Body of pancreas (tissue), 4 donors: Measurements from ENCODE around the gene IYD. TPM values are rescaled to one million over a fixed set of nuclear protein-coding genes. Genes with fewer than 3 reads are reported as not detected.

Experiments used
- ATAC-seq: fragments of 150-250 bp; one replicate; pipeline ENCODE4 v1.9.1; 2016
- DNase-seq, 4 donors: peaks; one replicate each; pipeline ENCODE4 v3.0.0-alpha.2; 2019
- H3K27ac ChIP-seq, 4 donors: fragments of 200-600 bp; sonication (generic); 1 replicate in 3 of 4; 2 replicates in 1 of 4; pipeline versions ENCODE4 v1.5.1 to v1.6.1; 2016 to 2019; ENCODE audit warnings: mild to moderate bottlenecking in 1 of 4, mixed read lengths in 1 of 4, moderate library complexity in 1 of 4
- H3K27me3 ChIP-seq, 2 donors: fragments of 200-600 bp; sonication (generic); one replicate each; pipeline ENCODE4 v1.6.0; 2016; ENCODE audit warnings: mild to moderate bottlenecking in 1 of 2
- H3K36me3 ChIP-seq, 2 donors: fragments of 200-600 bp; sonication (generic); replicated peaks in 1 of 2; 2 replicates each; pipeline ENCODE4 v1.5.1; 2016; ENCODE audit warnings: low read depth in 2 of 2; ENCODE audit not compliant: insufficient read depth in 1 of 2
- H3K4me1 ChIP-seq: fragments of 200-600 bp; sonication (generic); one replicate; pipeline ENCODE4 v1.6.0; 2016
- H3K4me3 ChIP-seq, 2 donors: fragments of 200-600 bp; sonication (generic); 1 replicate in 1 of 2; 2 replicates in 1 of 2; pipeline ENCODE4 v1.5.1; 2016 to 2019
- H3K9me3 ChIP-seq, 3 donors: fragments of 200-600 bp; sonication (generic); 1 replicate in 2 of 3; 2 replicates in 1 of 3; pipeline ENCODE4 v1.5.1; 2016
- POLR2A ChIP-seq, 3 donors: fragments of 450-650 bp; IDR thresholded peaks; one replicate each; pipeline ENCODE4 v1.6.1; 2016; ENCODE audit warnings: antibody characterized with exemption in 3 of 3, mild to moderate bottlenecking in 2 of 3
- WGBS, 2 donors: methylation state at CpG; one replicate each; pipeline ENCODE4 v1.1.5; 2017; 5-methylcytosine and 5-hydroxymethylcytosine counted together
- intact Hi-C: fragments of 100-400 bp; cut with DNase I; formaldehyde crosslinking; loops from one replicate; pipeline ENCODE4 v1.15.1; 2023
- total RNA-seq, 2 donors: library from RNA; depleted of rRNA; stranded (reverse); fragments of >200 nt; gene quantifications; one replicate each; pipeline ENCODE4 v1.1.0, GENCODE V29; 2016
- TF ChIP-seq, protein P1 (sequence below), 7 experiments: fragments of 450-650 bp in 4 of 7; fragments of 200-600 bp in 3 of 7; sonication (generic) in 3 of 7; IDR thresholded peaks; one replicate each; pipeline ENCODE4 v1.5.1; 2016 to 2019; ENCODE audit warnings: antibody characterized with exemption in 7 of 7

IYD gene
- total RNA-seq, 2 donors from 2014 or later: under 0.01 to 1.3 TPM

GRCh38 chr6:150417899-150418826 lies 49.4 kb downstream of the IYD start:
- Histone ChIP-seq H3K9me3 (no peaks in the 10 kb centered on the region), H3K4me1 (peaks cover 4% of the 10 kb centered on the region), H3K36me3 (no peaks in the 10 kb centered on the region), H3K27me3 (no peaks in the 10 kb centered on the region), H3K4me3 (no peak overlapping the region), H3K27ac (peak overlapping the region in 2 of 4 donors; percentile 14 to 42)
- DNase-seq: peak; percentile 29 to 56 (median 40)
- ATAC-seq: peak; percentile 84
- intact Hi-C loops: no loop called here
- WGBS, 2 donors: 4 to 6% methylated on average over 12 of the region's 12 CpGs
- TF ChIP-seq POLR2A (IDR thresholded peaks at IDR 0.05): no peak
- TF ChIP-seq, protein P1, sequence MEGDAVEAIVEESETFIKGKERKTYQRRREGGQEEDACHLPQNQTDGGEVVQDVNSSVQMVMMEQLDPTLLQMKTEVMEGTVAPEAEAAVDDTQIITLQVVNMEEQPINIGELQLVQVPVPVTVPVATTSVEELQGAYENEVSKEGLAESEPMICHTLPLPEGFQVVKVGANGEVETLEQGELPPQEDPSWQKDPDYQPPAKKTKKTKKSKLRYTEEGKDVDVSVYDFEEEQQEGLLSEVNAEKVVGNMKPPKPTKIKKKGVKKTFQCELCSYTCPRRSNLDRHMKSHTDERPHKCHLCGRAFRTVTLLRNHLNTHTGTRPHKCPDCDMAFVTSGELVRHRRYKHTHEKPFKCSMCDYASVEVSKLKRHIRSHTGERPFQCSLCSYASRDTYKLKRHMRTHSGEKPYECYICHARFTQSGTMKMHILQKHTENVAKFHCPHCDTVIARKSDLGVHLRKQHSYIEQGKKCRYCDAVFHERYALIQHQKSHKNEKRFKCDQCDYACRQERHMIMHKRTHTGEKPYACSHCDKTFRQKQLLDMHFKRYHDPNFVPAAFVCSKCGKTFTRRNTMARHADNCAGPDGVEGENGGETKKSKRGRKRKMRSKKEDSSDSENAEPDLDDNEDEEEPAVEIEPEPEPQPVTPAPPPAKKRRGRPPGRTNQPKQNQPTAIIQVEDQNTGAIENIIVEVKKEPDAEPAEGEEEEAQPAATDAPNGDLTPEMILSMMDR (IDR thresholded peaks at IDR 0.05): peak; percentile 38 to 87 (median 81)

DNA sequence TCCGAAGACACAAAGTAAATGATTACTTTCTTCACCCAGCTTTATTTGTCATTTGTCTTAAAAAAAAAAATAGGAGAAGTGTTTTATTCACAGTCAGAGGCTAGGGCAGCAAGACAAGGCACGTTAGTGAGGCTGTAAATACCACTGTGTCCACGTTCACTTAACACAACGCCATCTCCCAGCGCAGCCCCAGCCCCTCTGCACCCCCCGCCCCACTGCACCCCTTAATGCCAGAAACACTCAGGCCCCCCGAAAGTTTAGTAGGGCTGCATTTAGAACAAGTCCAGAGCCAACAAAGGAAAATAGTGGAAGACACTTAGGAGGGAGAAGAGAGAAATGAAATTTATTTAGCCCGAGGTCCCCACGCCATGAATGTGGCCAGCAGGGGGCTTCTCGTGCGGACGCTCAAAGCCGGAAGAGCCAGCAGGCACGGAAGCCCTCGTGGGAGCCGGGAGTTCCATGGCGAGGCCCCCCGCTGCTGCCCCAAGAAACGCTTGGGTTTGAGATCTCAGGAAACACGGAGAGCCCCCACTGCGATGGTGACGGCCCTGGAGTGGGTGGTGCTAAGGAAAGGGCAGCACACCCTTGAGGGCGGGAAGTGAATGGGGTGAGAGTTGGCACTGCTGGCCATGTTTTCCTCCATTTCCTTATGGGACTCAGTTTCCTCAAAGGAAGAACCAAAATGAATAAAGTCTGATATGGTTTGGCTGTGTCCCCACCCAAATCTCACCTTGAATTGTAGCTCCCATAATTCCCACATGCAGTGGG lies 50.2 kb downstream of the IYD start:
- intact Hi-C loops: no loop called here
- Histone ChIP-seq H3K4me1 (peaks cover 4% of the 10 kb centered on the region), H3K36me3 (no peaks in the 10 kb centered on the region), H3K27ac (peak overlapping the region in 3 of 4 donors; percentile 32 to 42 (median 40)), H3K9me3 (no peaks in the 10 kb centered on the region), H3K27me3 (no peaks in the 10 kb centered on the region), H3K4me3 (no peak overlapping the region)
- ATAC-seq (peak; percentile 74), DNase-seq (peak; percentile 64 to 76 (median 68))
- WGBS, 2 donors: 5 to 6% methylated on average over 23 of the region's 23 CpGs
- TF ChIP-seq POLR2A (IDR thresholded peaks at IDR 0.05): no peak
- TF ChIP-seq, protein P1 (IDR thresholded peaks at IDR 0.05): peak; percentile 62 to 78 (median 71)

GRCh38 chr6:150420428-150420827 lies 51.6 kb downstream of the IYD start:
- TF ChIP-seq, protein P1 (IDR thresholded peaks at IDR 0.05): no peak
- no peak for TF ChIP-seq POLR2A (IDR thresholded peaks at IDR 0.05)
- H3K4me3 ChIP-seq: no peak overlapping the region
- H3K27ac ChIP-seq: no peak overlapping the region
- H3K9me3 ChIP-seq: no peaks in the 10 kb centered on the region
- H3K36me3 ChIP-seq: no peaks in the 10 kb centered on the region
- intact Hi-C loops: loop anchor here (5.0 kb wide), 1 partner anchor 392 kb away; no protein-coding TSS in a partner anchor
- ATAC-seq (no peak), DNase-seq (no peak)
- 91 to 95% methylated on average over 2 of the region's 2 CpGs for WGBS, 2 donors
- no peaks in the 10 kb centered on the region for H3K27me3 ChIP-seq
- peaks cover 4% of the 10 kb centered on the region for H3K4me1 ChIP-seq

GRCh38 chr6:150420926-150421325 lies 52.1 kb downstream of the IYD start:
- H3K27me3 ChIP-seq: no peaks in the 10 kb centered on the region
- peaks cover 5% of the 10 kb centered on the region for H3K4me1 ChIP-seq
- no peak for ATAC-seq
- WGBS, 2 donors: 72 to 77% methylated on average over 3 of the region's 3 CpGs
- TF ChIP-seq POLR2A (IDR thresholded peaks at IDR 0.05): no peak
- TF ChIP-seq, protein P1 (IDR thresholded peaks at IDR 0.05): no peak
- intact Hi-C loops: loop anchor here (5.0 kb wide), 1 partner anchor 391 kb away; no protein-coding TSS in a partner anchor
- H3K9me3 ChIP-seq: no peaks in the 10 kb centered on the region
- H3K4me3 ChIP-seq: no peak overlapping the region
- DNase-seq: no peak
- no peak overlapping the region for H3K27ac ChIP-seq
- no peaks in the 10 kb centered on the region for H3K36me3 ChIP-seq
